ENCODE data around the gene SETD6.

Gene SETD6

GRCh38 chr16:58507963-58508670 lies 7.2 kb upstream of the SETD6 start:
- no peak for DNase-seq (ENCODE audit: low spot score)

GRCh38 chr16:58508671-58509251 lies 6.6 kb upstream of the SETD6 start:
- DNase-seq (ENCODE audit: low spot score) = no peak

- no peak for DNase-seq (ENCODE audit: low spot score)
These were observed 5.8 kb upstream of the SETD6 start for GRCh38 chr16:58509256-58510096.

- no peak for DNase-seq (ENCODE audit: low spot score)
These were observed 5.1 kb upstream of the SETD6 start for GRCh38 chr16:58510097-58510775.

GRCh38 chr16:58510776-58511628 lies 4.3 kb upstream of the SETD6 start:
- no peak for DNase-seq (ENCODE audit: low spot score)

- DNase-seq (ENCODE audit: low spot score) = peak; percentile 50
These were observed 3.1 kb upstream of the SETD6 start for GRCh38 chr16:58511933-58512815.

GRCh38 chr16:58513874-58514273 lies 1.4 kb upstream of the SETD6 start:
- no peak for DNase-seq (ENCODE audit: low spot score)

GRCh38 chr16:58515871-58516767 lies 802 bp downstream of the SETD6 start:
- DNase-seq (ENCODE audit: low spot score) = peak; percentile 44

- DNase-seq (ENCODE audit: low spot score) = no peak
These were observed 1.4 kb downstream of the SETD6 start for GRCh38 chr16:58516768-58517107.

GRCh38 chr16:58518083-58518979 lies 3.0 kb downstream of the SETD6 start:
- DNase-seq (ENCODE audit: low spot score) = no peak

GRCh38 chr16:58518980-58519368 lies 3.7 kb downstream of the SETD6 start:
- DNase-seq (ENCODE audit: low spot score) = no peak

- no peak for DNase-seq (ENCODE audit: low spot score)
These were observed 4.4 kb downstream of the SETD6 start for GRCh38 chr16:58519707-58520106.

GRCh38 chr16:58530179-58530578 lies 14.9 kb downstream of the SETD6 start:
- DNase-seq (ENCODE audit: low spot score) = no peak

- no peak for DNase-seq (ENCODE audit: low spot score)
These were observed 17.1 kb downstream of the SETD6 start for GRCh38 chr16:58532414-58532813.

GRCh38 chr16:58533751-58534470 lies 18.6 kb downstream of the SETD6 start:
- no peak for DNase-seq (ENCODE audit: low spot score)

GRCh38 chr16:58535100-58535499 lies 19.8 kb downstream of the SETD6 start:
- DNase-seq (ENCODE audit: low spot score) = no peak

- no peak for DNase-seq (ENCODE audit: low spot score)
These were observed 21.0 kb downstream of the SETD6 start for GRCh38 chr16:58536278-58536677.
